Liver (tissue), 9 donors: ENCODE results near the gene APP. TPM values are rescaled to one million over a fixed set of nuclear protein-coding genes. Genes with fewer than 3 reads are reported as not detected.

Experiments used
- DNase-seq: peaks from one replicate; pipeline ENCODE4 v3.0.0-alpha.2; 2017; ENCODE audit warnings: low spot score
- H3K27ac ChIP-seq, 2 donors: one replicate each; pipeline ENCODE4 v1.7.0; 2013; ENCODE audit warnings: inconsistent platforms in 2 of 2, low read length in 2 of 2, control low read depth in 1 of 2, low read depth in 1 of 2, mild to moderate bottlenecking in 1 of 2
- H3K27me3 ChIP-seq, 4 donors: one replicate each; pipeline versions ENCODE4 v1.6.1 to v1.7.0; 2013; ENCODE audit warnings: low read length in 3 of 4, inconsistent platforms in 1 of 4, mild to moderate bottlenecking in 1 of 4, moderate library complexity in 1 of 4; ENCODE audit not compliant: control insufficient read depth in 4 of 4, insufficient read depth in 4 of 4
- H3K36me3 ChIP-seq, 4 donors: one replicate each; pipeline versions ENCODE4 v1.6.1 to v1.7.0; 2013; ENCODE audit warnings: low read length in 3 of 4, mild to moderate bottlenecking in 3 of 4, low read depth in 1 of 4, moderate library complexity in 1 of 4; ENCODE audit not compliant: control insufficient read depth in 4 of 4, insufficient read depth in 3 of 4
- H3K4me1 ChIP-seq, 4 donors: one replicate each; pipeline versions ENCODE4 v1.6.1 to v1.7.0; 2013; ENCODE audit warnings: low read length in 3 of 4, mild to moderate bottlenecking in 3 of 4, moderate library complexity in 1 of 4; ENCODE audit not compliant: control insufficient read depth in 4 of 4, insufficient read depth in 4 of 4
- H3K4me3 ChIP-seq, 3 donors: one replicate each; pipeline versions ENCODE4 v1.6.1 to v1.7.0; 2013; ENCODE audit warnings: low read length in 3 of 3, control low read depth in 1 of 3, low read depth in 1 of 3, mild to moderate bottlenecking in 1 of 3
- H3K9ac ChIP-seq, 2 donors: one replicate each; pipeline ENCODE4 v1.7.0; 2013; ENCODE audit warnings: low read length in 2 of 2, mild to moderate bottlenecking in 2 of 2, moderate library complexity in 2 of 2, control low read depth in 1 of 2, low read depth in 1 of 2
- H3K9me3 ChIP-seq, 4 donors: one replicate each; pipeline versions ENCODE4 v1.6.1 to v1.7.0; 2013; ENCODE audit warnings: low read length in 3 of 4; ENCODE audit not compliant: control insufficient read depth in 4 of 4
- EGR1 ChIP-seq, 2 donors: IDR thresholded peaks; 2 replicates each; pipeline ENCODE4 v1.6.1; 2016 to 2018; ENCODE audit warnings: antibody characterized with exemption in 2 of 2, low read depth in 2 of 2
- FOXA1 ChIP-seq: IDR thresholded peaks from 2 replicates; pipeline ENCODE4 v1.6.1; 2016; ENCODE audit warnings: antibody characterized with exemption
- FOXA2 ChIP-seq: IDR thresholded peaks from 2 replicates; pipeline ENCODE4 v1.6.1; 2016; ENCODE audit warnings: antibody characterized with exemption
- GABPA ChIP-seq, 2 donors: IDR thresholded peaks in 1 of 2; conservative IDR thresholded peaks in 1 of 2; 2 replicates each; pipeline ENCODE4 v1.6.1; 2016; ENCODE audit warnings: antibody characterized with exemption in 2 of 2, mild to moderate bottlenecking in 1 of 2, moderate library complexity in 1 of 2
- HNF4A ChIP-seq, 2 donors: conservative IDR thresholded peaks; 2 replicates each; pipeline ENCODE4 v1.6.1; 2016; ENCODE audit warnings: antibody characterized with exemption in 2 of 2, mild to moderate bottlenecking in 2 of 2
- HNF4G ChIP-seq: IDR thresholded peaks from 2 replicates; pipeline ENCODE4 v1.6.1; 2016; ENCODE audit warnings: antibody characterized with exemption
- JUND ChIP-seq, 2 donors: IDR thresholded peaks; 2 replicates each; pipeline ENCODE4 v1.6.1; 2016; ENCODE audit warnings: antibody characterized with exemption in 2 of 2
- NR2F2 ChIP-seq: IDR thresholded peaks from 2 replicates; pipeline ENCODE4 v1.6.1; 2016; ENCODE audit warnings: antibody characterized with exemption
- RAD21 ChIP-seq, 2 donors: IDR thresholded peaks; 2 replicates each; pipeline ENCODE4 v1.6.1; 2016; ENCODE audit warnings: antibody characterized with exemption in 2 of 2, mild to moderate bottlenecking in 2 of 2
- REST ChIP-seq: IDR thresholded peaks from 2 replicates; pipeline ENCODE4 v1.6.1; 2016; ENCODE audit warnings: antibody characterized with exemption, mild to moderate bottlenecking
- RXRA ChIP-seq, 2 donors: IDR thresholded peaks; 2 replicates each; pipeline ENCODE4 v1.6.1; 2017 to 2018; ENCODE audit warnings: antibody characterized with exemption in 2 of 2, mild to moderate bottlenecking in 1 of 2
- SP1 ChIP-seq: IDR thresholded peaks from 2 replicates; pipeline ENCODE4 v1.6.1; 2018; ENCODE audit warnings: antibody characterized with exemption, mild to moderate bottlenecking
- TAF1 ChIP-seq: conservative IDR thresholded peaks from 2 replicates; pipeline ENCODE4 v1.6.1; 2016; ENCODE audit warnings: antibody characterized with exemption, mild to moderate bottlenecking
- YY1 ChIP-seq: IDR thresholded peaks from 2 replicates; pipeline ENCODE4 v1.6.1; 2016; ENCODE audit warnings: antibody characterized with exemption, mild to moderate bottlenecking
- WGBS: extraction: QIAGEN DNeasy Blood & Tissue Kit; methylation state at CpG from one replicate; pipeline ENCODE4 v1.1.7; 2013; 5-methylcytosine and 5-hydroxymethylcytosine counted together
- polyA plus RNA-seq, 2 donors: library from polyadenylated mRNA; stranded (reverse) in 1 of 2; unstranded in 1 of 2; fragments of 200-250 nt in 1 of 2; fragments of >200 nt in 1 of 2; fragmentation: Nextera tagmentation in 1 of 2; extraction: Ambion mirVana in 1 of 2; gene quantifications; one replicate each; pipeline versions ENCODE4 v1.2.1 to v1.2.3, GENCODE V29; 2013 to 2015
- total RNA-seq, 2 donors: library from RNA; depleted of rRNA; stranded (reverse); fragments of >200 nt; gene quantifications; one replicate each; pipeline ENCODE4 v1.2.3, GENCODE V29; 2014
- TF ChIP-seq, protein P1 (sequence below): IDR thresholded peaks from 2 replicates; pipeline ENCODE4 v1.6.1; 2016; ENCODE audit warnings: antibody characterized with exemption
- TF ChIP-seq, protein P2 (sequence below): IDR thresholded peaks from 2 replicates; pipeline ENCODE4 v1.6.1; 2016; ENCODE audit warnings: antibody characterized with exemption
- TF ChIP-seq, protein P3 (sequence below): fragments of 150-350 bp; IDR thresholded peaks from 2 replicates; pipeline ENCODE4 v1.5.1; 2017; ENCODE audit warnings: improper control_type of control experiment, low read depth, low read length; ENCODE audit not compliant: missing input control
- TF ChIP-seq, protein P4 (sequence below): IDR thresholded peaks from 2 replicates; pipeline ENCODE4 v1.6.1; 2016; ENCODE audit warnings: antibody characterized with exemption
- donor health status: healthy.
- donor health status: healthy.
- donor health status: healthy.
- donor health status: healthy.
- donor health status: healthy.

Gene APP
- total and polyA plus RNA-seq, 4 donors: 24.9 to 201 (median 111) TPM

DNA sequence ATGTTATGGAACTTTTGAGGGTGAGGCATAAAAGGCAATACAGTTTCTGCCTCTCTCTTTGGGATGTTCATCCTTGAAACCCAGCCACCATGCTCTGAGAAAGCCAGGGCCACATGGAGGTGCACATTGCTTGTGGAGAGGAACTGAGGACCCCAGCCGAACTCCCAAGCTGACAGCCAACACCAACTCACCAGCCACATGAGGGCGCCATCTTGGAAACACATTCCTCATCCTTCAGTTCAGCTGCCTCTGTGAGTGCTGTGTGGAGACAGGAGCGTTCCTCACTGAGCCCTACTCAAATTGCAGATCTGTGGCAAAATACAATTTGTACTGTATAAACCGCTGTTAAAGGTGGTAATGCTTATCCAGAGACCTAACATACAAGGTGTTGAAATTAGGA is 298.3 kb downstream of the APP start:
- H3K4me1 ChIP-seq: peaks cover 0 to 2% (median 0%) of the 10 kb centered on the region in 4 donors
- 98% methylated on average over 4 of the region's 4 CpGs for WGBS
- DNase-seq: no peak
- TF ChIP-seq NR2F2 (no peak), SP1 (no peak), RXRA (IDR thresholded peaks at IDR 0.05) (no peak), RAD21 (IDR thresholded peaks at IDR 0.05) (no peak), YY1 (no peak), FOXA2 (no peak), JUND (IDR thresholded peaks at IDR 0.05) (no peak), EGR1 (IDR thresholded peaks at IDR 0.05; ENCODE audit: low read depth in 2 of 2) (no peak), FOXA1 (no peak), HNF4A (conservative IDR thresholded peaks at IDR 0.05) (no peak), REST (no peak), GABPA (IDR thresholded peaks at IDR 0.05 in 1 of 2, conservative IDR thresholded peaks at IDR 0.05 in 1 of 2) (no peak), HNF4G (no peak), TAF1 (no peak)
- TF ChIP-seq, protein P1, sequence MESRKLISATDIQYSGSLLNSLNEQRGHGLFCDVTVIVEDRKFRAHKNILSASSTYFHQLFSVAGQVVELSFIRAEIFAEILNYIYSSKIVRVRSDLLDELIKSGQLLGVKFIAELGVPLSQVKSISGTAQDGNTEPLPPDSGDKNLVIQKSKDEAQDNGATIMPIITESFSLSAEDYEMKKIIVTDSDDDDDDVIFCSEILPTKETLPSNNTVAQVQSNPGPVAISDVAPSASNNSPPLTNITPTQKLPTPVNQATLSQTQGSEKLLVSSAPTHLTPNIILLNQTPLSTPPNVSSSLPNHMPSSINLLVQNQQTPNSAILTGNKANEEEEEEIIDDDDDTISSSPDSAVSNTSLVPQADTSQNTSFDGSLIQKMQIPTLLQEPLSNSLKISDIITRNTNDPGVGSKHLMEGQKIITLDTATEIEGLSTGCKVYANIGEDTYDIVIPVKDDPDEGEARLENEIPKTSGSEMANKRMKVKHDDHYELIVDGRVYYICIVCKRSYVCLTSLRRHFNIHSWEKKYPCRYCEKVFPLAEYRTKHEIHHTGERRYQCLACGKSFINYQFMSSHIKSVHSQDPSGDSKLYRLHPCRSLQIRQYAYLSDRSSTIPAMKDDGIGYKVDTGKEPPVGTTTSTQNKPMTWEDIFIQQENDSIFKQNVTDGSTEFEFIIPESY: no peak
- TF ChIP-seq, protein P2, sequence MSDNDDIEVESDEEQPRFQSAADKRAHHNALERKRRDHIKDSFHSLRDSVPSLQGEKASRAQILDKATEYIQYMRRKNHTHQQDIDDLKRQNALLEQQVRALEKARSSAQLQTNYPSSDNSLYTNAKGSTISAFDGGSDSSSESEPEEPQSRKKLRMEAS: no peak
- TF ChIP-seq, protein P3, sequence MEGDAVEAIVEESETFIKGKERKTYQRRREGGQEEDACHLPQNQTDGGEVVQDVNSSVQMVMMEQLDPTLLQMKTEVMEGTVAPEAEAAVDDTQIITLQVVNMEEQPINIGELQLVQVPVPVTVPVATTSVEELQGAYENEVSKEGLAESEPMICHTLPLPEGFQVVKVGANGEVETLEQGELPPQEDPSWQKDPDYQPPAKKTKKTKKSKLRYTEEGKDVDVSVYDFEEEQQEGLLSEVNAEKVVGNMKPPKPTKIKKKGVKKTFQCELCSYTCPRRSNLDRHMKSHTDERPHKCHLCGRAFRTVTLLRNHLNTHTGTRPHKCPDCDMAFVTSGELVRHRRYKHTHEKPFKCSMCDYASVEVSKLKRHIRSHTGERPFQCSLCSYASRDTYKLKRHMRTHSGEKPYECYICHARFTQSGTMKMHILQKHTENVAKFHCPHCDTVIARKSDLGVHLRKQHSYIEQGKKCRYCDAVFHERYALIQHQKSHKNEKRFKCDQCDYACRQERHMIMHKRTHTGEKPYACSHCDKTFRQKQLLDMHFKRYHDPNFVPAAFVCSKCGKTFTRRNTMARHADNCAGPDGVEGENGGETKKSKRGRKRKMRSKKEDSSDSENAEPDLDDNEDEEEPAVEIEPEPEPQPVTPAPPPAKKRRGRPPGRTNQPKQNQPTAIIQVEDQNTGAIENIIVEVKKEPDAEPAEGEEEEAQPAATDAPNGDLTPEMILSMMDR: no peak
- TF ChIP-seq, protein P4, sequence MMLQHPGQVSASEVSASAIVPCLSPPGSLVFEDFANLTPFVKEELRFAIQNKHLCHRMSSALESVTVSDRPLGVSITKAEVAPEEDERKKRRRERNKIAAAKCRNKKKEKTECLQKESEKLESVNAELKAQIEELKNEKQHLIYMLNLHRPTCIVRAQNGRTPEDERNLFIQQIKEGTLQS: no peak
- no peaks in the 10 kb centered on the region for H3K9me3 ChIP-seq
- no peak overlapping the region for H3K9ac ChIP-seq
- no peaks in the 10 kb centered on the region for H3K36me3 ChIP-seq
- no peaks in the 10 kb centered on the region for H3K27me3 ChIP-seq
- H3K4me3 ChIP-seq: no peak overlapping the region
- no peak overlapping the region for H3K27ac ChIP-seq
